AG09309 (cell line): ENCODE measurements around the gene KLHL8.

ENCODE experiments used
- DNase-seq: peaks from one replicate; pipeline ENCODE4 v3.0.0-alpha.2; 2010; ENCODE audit warnings: low read depth
- H3K4me3 ChIP-seq: 2 replicates; pipeline ENCODE4 v1.5.1; 2011; ENCODE audit warnings: mild to moderate bottlenecking, low read depth, low read length, moderate library complexity; ENCODE audit not compliant: control insufficient read depth
- CTCF ChIP-seq: IDR thresholded peaks from 2 replicates; pipeline ENCODE4 v1.5.1; 2011; ENCODE audit warnings: mild to moderate bottlenecking, low read depth, low read length, inconsistent platforms; ENCODE audit not compliant: insufficient read depth, control insufficient read depth; ENCODE audit errors: missing control alignments

Gene KLHL8

GRCh38 chr4:87258677-87259076 is 38.3 kb upstream of the KLHL8 start:
- TF ChIP-seq CTCF, result no peak
- no peak for DNase-seq
- no peak overlapping the region for H3K4me3 ChIP-seq

DNA sequence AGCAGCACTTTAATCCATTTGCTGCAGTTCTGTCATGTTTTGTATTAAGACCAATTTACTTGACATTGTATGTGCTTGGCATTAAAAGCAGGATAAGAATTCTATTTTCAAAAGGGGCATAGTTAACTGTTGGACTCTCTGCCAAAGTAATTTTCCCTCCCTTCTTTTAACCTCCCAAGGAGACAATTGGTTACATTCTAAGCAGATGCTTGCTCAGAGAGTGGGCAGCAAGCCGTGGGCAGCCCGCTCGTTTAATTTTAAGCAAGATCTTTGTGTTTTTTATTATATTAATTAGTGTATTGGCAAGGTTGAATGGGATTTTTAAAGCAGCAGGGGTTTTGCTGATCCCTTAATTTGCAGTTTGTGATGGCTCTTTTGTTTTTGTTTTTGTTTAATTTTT is 37.1 kb upstream of the KLHL8 start:
- DNase-seq, result no peak
- no peak for TF ChIP-seq CTCF
- no peak overlapping the region for H3K4me3 ChIP-seq

DNA sequence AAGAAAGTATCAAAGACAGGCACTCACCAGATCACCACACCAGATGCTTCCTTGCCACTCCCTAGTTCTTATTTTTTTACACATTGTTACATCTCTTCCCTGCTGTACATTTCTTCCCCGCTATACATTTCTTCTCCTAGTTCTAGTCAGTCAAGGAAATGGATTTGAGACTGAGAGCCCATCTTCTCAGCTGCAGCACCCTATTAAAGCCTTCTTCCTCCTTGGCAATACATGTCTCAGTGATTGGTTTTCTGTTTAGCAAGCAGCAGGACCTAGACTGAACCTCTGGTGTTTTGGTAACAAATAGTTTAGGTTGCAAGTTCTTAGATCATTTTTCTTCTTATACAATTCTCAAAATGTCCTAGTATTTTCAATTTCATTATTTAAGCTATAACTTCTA is 35.3 kb upstream of the KLHL8 start:
- no peak for DNase-seq
- no peak overlapping the region for H3K4me3 ChIP-seq
- no peak for TF ChIP-seq CTCF

DNA sequence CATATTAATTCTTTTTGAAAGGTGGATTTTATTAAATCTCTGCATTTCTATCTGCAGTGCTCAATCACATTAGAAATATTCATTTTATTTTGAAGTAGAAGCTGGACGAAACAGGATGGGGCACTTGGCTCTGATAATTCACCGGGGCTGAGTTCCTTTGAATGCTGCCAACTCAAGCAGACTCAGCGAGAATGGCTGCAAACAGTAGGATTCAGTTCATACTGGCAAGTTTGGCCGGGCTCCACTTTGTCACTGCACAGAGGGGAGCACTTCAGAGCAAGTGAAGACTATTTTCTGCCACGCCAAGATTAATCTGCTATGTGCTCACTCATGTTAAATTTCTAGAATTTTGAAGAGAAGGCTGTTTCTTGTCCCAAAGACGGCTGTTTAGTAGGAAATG is 30.7 kb upstream of the KLHL8 start:
- DNase-seq, result no peak
- H3K4me3 ChIP-seq, result no peak overlapping the region
- no peak for TF ChIP-seq CTCF

DNA sequence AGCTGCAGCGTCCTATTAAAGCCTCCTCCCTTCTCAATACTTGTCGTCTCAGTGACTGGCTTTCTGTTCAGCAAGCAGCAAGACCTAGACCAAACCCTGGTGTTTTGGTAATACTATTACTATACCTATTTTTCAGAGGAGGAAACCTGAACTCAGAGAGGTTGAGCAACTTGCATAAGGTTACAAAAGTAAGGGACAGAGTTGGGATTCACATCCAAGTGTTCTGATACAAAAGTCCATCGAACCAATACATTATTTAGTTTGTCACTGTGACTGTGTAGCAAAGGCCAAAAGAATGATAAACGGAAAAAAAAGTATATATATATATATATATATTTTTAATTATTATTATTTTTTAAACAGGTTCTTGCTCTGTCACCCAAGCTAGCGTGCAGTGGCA is 29.9 kb upstream of the KLHL8 start:
- no peak for TF ChIP-seq CTCF
- no peak for DNase-seq
- no peak overlapping the region for H3K4me3 ChIP-seq

DNA sequence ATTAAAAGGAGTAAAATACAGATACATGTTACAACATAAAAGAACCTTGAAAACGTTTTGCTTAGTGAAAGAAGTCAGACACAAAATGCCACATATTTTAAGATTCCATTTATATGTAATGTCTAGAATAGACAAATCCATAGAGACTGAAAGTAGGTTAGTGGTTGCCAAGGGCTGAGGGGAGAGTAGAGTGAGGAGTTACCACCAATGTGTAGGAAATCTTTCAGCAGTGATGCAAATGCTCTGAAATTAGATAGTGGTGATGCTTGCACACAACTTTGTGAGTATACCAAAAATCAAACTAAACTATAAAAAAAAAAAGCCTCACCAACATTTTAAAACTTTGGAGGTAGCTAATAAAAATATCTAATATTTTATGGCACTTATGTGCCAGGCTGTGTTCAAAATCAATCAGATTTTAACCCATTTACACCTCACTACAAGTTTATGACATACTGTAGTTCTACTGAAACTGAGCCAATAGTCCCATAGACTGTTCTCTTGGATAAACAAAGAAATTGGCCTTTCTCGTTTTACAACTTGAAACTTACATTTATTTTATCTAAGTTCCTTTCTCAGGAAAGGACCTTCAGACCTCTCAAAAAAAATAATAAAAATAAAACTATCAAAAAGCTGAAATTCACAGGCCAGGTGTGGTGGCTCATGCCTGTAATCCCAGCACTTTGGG is 29.1 kb upstream of the KLHL8 start:
- no peak overlapping the region for H3K4me3 ChIP-seq
- DNase-seq, result no peak
- no peak for TF ChIP-seq CTCF
